Measurements from ENCODE around the gene RTN4R.
"Not testable (repeated sequence)": the region's sequence is repeated elsewhere in the genome, so short reads cannot be mapped to it uniquely, and the experiment has no call there.

The RTN4R gene

DNA sequence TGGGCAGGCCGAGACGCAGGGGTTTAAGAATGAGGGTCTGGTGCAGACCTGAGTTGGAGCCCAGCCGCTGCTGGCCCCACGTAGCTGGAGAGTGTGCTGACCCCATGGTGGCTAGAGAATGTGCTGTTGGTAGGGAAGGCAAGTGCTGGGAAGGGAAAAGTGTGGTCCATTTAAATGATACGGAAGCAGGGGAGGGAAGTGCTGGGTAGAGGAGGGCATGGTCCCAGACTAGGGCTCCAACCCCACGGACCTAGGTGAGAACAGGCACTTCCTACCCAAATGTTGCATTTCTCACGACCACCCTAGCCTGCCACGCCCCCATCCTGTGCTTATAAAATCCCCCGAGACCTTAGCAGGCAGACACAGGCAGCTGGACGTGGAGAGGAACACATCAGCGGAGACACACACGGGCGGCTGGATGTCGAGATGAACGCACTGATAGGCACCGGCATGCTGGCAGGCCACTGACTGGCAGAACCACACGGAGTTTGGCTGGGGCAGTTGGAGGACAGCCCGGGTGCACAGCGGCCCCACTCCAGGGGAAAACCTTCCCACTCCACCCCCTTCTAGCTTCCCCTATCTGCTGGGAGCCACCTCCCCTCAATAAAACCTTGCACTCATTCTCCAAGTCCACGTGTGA lies 18.8 kb upstream of the RTN4R start:
- DNase-seq (ENCODE audit: low read depth, low spot score): not testable (repeated sequence)

DNA sequence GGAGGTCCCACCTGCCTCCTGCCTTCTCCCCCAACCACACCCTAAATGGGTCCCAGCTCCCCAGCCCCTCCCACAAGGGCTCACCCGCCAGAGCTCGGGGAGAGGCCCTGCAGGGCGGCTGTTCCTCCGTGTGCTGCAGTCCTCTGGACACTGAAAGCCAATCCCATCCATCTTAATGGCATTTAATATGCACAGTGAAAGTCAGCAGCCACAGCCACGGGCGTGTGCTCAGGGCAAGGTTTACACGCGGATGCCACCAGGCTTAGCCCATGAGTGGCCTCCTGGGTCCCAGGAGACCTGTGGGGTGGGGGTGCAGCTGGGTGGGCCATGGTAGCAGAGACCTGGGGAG lies 18.2 kb upstream of the RTN4R start:
- not testable (repeated sequence) for DNase-seq (ENCODE audit: low read depth, low spot score)

DNA sequence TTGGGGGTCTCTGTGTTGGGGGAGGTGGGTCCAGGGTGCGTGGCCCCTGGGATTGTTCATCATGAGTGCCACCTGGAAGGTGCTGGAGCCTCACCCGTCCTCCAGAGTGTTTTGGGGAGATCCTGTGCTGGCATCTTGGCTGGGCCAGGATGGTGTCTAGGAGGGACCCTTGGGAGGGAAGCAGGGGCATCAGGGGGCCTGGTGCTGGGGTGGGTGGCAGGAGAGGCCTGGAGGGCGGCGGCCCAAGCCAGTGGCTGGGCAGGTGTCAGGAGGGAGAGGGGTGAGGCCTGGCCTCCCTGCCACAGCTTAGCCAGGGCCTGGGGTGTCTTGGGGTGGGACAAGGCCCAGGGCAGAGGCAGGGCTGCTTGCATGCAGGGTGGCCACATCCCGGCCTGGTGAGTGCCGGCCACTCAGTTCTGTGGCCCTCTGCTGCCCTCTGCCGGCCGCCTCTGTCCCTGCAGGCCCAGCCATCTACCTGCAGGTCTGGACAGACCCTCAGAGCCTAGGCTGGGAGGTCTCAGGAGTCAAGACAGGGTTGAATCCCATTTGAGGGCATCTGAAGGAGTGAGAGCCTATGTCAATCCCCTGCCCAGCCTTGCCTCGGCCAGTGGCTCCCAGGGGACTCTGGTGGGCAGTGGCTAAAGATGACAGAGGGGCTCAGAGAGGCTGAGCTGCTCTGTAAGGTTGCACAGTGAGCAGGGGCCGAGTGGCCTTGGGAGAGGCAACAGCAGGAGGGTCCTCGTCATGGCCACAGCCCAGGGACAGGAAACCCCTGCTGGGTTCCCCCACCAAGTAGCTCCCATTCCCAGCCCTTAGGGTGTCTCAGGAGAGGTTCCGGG lies 17.6 kb upstream of the RTN4R start:
- DNase-seq (ENCODE audit: low read depth, low spot score): peak; percentile 62

DNA sequence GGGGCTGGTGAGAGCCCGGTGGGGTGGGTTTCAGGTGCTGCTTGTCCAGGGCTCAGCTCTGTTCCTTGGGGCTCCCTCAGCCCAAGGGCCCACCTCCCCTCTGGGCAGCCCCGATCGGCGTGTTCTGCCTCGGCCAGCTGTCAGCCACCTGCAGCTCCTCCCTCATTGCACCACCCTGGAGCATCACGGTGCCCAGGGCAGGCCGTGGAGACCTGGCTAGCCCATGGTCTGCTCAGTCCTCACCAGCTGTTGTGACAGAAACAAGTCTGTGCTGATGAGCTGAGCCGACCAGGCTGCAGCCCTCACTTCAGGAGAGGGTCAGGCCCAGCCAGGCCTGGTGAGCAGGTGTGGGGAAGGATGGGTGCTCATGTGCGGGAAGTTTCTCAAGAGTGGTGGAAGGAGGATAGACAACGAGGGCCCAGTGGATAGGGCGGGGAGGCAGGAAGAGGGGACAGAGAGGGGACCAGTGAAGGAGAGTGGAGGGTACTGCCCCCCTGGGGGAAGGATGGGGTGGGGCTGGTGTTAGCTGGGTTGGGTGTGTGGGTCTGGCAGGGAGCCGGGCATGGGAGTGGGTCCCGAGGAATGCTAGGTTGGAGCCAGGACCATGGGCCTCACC lies 16.5 kb upstream of the RTN4R start:
- DNase-seq (ENCODE audit: low read depth, low spot score): no peak

DNA sequence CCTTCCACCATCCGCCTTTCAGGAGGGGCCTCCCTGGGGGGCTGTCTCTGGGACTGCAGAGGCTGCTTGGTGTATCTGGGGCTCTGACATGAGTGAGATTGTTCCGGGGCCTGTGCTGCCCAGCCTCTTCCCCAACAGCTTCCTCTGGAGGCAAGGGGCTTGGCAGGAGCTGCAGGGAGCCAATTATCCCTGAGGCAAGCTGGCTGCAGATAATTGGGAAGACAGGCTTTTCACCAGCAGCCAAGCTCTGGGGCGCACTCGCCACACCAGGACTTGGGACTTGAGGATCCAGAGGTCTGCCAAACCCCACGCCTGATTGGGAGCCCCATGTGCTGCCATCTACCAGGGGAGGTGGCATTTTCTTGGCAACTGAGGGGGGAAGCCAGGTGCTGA lies 15.6 kb upstream of the RTN4R start:
- DNase-seq (ENCODE audit: low read depth, low spot score): no peak

DNA sequence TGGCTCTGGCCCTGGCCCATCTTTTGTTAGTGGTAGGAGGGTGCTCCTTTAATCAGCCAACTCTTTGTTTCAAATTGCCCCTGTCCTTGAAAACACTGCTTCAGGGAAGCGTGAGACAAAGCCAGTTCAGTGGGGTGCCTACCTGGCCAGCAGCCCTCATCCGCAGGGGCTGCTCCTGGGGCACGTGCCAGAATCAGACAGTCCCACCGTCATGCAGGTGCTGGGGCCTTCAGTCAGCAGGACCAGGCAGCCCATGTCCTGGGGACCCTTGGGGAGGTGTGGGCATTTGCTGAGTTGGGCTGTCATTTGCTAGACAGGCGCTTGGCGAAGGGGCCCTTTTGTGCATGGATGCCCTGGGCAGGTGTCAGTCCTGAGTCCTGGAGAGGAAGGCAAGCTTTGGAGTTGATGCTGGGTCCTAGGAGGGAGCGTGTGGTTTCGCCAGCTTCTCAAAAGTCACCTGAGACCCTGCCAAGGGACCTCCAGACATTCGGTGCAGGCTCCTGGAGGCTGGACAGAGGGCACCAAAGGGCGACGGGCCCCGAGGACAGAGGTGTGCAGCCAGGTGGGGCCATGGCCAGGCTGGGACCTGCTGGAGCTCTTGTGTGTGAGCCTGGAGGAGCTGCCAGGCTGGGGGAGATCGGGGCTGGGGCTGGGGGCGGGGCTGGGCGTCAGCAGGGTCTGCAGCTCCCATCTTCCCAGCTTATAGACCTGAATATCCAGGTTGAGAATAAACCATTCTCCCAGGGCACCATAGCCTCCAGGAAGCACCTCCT lies 15.0 kb upstream of the RTN4R start:
- DNase-seq (ENCODE audit: low read depth, low spot score): no peak

DNA sequence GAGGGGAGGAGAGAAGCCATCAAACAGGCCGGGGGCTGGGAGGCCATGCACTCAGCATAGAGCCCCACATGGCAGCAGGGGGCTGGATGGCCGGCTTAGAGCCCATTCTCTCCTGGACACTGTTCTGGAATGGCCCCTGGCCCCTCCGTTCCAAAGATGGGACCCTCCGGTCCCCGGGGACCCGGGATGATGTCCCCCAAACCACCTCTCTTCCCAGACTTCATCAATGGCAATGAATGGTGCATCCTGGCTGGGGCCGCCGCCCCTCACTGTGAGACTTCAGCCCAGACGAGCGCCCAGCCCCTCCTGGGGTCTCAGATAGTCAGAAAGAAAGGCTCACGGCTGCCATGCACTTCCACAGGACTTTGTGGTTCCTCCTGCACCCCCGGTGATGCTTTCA lies 13.8 kb upstream of the RTN4R start:
- DNase-seq (ENCODE audit: low read depth, low spot score): no peak

DNA sequence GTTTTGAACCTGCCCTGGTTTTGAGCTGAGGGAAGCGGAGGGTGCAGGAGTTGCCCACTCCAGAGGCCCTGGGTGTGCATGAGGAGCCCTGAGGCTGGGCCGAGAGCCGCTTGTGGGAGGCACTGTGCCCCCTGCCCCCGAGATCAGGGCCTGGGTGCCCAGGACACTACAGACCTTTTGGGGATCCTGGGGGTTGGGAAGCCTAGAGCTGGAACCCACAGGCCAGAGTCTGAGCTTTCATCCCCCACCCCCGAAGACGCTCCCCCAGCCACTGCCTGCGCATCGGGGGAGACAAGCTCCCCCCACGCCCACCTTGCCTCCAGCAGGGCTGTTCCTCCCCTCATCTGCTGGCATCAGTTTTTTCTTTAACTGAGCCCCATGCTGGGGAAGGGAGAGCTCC lies 13.4 kb upstream of the RTN4R start:
- not testable (repeated sequence) for DNase-seq (ENCODE audit: low read depth, low spot score)

DNA sequence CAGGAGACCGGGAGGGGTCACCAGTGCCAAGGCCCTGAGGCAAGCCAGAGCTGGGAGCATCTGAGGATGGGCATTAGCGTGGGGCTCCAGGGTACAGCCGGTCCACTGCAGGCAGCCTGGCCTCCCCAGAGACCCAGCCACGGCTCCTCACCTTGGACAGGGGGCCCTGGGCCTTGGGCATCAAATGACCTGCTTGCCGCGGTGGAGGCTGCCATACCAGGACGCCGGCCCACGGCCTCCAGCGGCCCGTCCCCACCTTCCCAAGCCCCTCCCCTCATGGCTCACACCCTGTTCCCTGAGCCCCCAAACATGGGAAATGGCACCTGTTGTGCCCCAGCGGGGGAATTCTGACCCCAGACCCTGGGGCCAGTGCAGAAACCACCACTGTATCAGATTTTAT lies 12.7 kb upstream of the RTN4R start:
- no peak for DNase-seq (ENCODE audit: low read depth, low spot score)

DNA sequence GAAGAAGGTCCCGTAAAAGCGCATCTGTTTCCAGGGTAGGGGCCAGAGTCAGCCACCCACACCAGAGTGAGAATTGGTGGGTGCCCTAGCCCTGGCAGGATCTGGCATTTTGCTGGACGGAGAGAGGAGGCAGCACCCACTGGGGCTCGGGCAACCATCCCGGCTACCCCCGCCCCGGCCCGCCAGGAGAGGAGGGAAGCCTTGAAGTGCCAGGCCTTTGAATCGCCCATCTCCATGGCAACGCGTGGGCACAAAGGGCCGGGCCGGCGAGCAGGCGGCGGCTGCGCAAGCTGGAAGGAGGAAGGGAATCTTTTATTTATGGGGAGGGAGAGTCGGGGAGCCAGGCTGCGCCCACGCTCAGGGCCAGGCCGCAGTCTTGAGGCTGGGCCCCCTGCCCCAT lies 12.0 kb upstream of the RTN4R start:
- DNase-seq (ENCODE audit: low read depth, low spot score): peak; percentile 65

DNA sequence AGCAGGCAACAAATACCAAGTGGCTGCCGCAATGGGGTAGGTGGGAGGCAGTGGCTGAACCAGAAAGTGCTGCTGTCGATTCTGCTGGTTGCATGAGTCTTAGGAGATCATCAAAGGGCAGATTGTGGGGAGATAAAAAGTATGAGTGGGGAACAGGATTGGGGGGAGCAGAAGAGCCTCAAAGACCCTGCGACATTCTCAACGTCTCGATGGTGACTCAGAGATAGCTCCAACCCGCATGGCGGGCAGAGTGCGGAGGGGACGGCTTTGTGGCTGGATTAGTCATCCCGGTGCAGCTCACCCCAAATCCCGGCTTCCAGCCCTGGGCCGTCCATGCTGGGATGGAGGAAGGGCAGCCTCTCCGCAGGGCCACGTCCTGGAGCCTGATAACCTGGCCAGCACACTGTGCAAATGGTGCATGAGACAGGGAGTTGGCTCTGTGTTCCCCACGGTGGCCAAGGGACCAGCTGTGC lies 11.6 kb upstream of the RTN4R start:
- peak; percentile 65 for DNase-seq (ENCODE audit: low read depth, low spot score)

DNA sequence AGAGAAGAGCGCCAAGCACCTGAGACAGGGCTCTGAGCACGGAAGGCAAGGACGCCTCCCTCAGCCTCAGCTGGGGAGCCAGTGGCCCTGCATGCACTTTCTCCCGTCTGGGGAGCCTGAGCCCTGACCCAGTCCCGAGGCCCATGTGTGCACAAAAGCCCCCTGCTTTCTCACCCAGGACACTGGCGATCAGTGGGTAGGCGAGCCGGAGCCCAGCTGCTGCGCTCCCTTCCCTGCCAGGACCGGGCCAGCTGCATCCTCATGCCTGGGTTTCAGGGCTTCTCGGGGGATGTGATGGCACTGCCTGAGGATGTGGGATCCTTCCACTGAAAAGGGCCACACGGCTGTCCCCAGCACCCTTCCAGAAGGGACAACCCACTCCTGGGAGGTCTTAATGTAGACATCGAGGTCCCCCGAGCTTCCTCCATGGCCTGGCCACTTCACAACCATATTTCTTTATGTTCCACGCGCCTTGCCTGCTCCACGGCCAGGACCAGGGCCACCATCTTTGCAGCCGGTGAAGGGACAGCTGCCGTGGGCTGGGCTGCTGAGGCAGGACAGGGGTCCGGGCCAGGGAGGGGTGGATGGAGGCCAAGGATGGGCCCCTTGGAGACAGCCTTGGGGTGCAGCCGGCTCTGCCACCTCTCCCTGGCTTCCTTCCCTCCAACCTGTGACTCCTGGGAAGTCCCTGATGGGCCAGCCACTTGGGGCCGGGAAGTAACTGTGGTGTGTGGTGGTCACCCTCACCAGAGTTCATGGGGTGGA lies 10.8 kb upstream of the RTN4R start:
- not testable (repeated sequence) for DNase-seq (ENCODE audit: low read depth, low spot score)

DNA sequence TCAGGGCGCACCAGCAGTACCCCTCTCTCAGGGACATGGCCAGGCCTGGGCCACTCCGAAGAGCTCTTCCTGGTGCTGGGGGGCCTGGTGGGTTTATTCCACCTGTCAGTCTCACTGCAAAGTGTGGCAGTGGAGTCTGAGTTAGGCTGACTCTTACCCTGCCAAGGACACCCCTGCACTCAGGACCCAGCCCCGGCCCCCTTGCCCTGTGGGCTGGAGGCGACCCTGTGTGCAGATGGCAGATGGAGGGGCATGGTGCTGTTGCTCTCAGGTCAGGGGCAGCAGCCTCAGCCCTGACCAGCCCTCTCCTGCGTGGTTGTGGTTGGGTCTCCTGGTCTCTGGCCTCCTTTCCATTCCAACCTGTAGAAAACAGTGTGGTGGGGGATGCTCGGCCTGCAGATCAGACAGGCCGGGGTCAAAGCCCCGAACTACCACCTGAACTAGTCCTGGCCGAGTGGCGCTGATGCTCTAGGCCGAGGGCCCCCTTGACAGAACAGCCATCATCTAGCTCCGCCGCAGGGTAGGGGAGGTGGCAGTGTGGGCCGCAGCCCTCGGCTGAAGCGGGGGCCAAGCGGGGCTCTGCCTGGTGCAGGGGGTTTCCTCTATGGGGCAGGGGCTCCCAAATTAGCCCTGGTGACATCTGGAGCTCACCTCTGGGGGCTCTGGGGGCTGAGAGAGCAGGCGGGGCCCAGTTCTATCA lies 10.0 kb upstream of the RTN4R start:
- not testable (repeated sequence) for DNase-seq (ENCODE audit: low read depth, low spot score)

DNA sequence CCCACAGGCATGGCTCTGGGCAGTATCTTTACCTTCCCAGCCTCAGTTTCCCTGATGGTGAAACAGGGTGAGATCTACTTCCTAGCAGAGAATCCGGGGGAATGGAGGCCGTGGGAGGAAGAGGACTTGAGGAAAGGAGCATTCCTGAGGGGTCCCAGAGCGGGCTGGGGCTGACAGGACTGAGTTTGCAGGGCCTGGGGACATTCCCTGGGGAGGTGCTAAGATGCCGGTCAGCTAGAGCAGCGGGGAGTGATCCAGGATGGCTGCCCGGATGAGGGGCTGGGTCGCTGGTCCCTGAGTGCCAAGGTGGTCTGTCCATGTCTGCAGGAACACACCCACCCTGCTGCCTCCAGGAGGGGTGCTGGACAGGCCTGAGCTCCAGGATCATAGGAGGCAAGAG lies 8.3 kb upstream of the RTN4R start:
- no peak for DNase-seq (ENCODE audit: low read depth, low spot score)

DNA sequence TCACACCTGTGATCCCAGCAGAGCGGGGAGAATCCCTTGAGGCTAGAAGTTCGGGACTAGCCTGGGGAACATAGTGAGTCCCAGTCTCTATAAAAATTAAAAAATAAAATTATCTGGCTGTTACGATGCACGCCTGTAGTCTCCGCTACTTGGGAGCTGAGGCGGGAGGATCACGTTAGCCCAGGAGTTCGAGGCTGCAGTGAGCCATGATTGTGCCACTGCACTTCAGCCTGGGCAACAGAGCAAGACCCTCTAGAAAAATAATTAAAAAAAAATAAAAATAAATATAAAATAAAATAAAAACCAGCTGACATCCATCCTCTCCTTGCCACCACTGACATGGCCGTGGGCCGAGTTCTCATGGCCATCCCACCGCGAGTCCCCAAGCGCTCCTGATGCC lies 7.7 kb upstream of the RTN4R start:
- DNase-seq (ENCODE audit: low read depth, low spot score): no peak

DNA sequence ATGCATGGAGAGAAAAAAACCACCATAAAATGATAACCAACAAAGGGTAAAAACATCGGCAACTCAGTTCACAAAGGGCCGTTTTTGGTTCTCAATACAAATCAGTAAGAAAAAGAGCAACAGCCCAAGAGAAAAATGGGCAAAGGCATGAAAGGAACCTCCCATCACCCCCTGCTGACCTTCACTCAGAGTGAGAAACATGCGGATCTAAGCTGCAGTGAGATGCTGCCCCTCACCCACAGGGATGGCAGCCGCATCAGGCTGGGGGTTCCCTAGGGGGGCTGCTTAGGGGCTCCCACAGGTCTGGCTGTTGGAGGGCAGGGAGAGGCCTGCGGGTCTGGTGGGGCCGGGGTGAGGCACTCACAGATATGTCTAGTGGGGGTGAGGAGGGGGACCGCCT lies 7.2 kb upstream of the RTN4R start:
- DNase-seq (ENCODE audit: low read depth, low spot score): not testable (repeated sequence)

DNA sequence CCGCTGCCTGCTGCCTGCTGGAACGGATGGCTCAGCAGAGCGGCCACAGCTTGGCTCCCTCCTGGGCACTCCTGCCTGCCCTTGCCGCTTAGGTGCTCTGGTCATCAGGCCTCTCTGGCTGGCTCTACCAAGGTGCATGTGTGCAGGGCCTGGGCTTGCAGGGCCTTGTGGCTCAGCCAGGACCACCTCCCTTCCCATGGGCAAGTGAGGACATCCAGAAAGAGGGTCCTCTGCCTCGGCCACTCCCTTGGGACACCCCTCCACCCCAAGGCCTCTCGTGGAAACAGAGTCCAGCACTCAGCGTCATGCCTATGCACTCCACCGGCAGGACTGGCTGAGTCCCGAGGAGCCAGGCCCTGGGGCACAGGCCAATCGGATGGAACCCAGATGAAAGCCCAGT lies 6.3 kb upstream of the RTN4R start:
- DNase-seq (ENCODE audit: low read depth, low spot score): not testable (repeated sequence)

DNA sequence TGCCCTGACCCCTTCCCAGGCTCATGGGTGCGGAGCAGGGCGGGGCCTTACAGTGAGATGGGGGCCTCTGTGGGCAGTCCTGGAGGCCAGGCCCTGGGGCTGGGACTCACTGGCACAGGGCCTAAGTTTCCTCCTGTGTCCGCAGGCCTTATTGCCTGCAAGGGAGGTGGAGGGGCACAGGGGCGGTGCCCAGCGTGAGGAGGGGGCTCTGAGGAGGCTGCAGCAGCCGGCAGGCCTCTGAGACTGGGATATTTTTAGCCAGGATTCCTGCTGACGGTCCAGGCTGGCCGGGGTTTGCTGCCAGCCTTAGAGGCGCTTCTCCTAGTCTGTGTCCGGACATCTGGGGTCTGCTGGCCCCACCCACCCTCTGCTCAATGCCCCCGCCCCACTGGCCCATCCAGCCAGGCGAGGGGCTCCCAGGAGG lies 5.7 kb upstream of the RTN4R start:
- no peak for DNase-seq (ENCODE audit: low read depth, low spot score)

DNA sequence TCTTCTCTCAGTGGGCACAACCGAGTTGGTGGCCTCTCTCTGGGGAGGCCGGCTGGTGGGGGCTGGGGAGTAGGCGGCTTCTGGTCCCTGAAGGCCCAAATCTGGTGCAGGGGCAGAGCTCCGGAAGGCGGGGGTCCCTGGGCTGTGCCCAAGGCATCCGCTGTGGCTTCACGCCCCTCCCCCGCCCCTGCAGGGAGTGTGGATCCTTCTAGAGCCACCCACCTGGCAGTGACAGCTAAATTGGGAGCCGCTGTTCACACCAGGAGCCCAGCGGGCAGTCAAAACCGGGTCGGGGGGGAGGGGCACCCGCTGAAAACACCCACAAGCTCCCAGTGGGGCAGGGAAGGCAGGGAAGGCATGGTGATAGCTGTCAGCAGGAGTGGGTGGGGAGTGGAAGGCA lies 4.6 kb upstream of the RTN4R start:
- DNase-seq (ENCODE audit: low read depth, low spot score): no peak

DNA sequence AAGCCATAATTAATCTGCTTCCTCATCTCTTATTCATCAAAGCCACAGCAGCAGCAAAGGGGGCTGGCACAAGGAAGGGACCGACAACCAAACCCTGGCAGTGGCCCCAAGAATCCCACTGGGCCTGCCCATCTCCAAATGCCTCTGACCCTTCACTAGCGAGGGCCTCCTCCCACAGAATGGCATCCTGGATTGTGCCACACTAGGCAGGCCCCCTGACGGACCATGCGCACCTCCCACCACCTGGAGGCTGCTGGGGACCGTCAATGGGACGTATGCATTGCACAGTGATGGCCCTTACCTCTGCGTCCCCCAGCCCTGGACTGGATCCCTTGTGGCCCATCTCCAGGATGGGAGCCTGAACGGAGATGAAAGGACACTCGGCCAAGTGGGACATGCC lies 4.1 kb upstream of the RTN4R start:
- DNase-seq (ENCODE audit: low read depth, low spot score): no peak
